Activated gamma-delta T cell treated with anti-CD3 and anti-CD28 coated beads, Interleukin-2, amount 50 U/mL, for 16 hours (primary cell): ENCODE data around the gene HS3ST6.
"Not testable (repeated sequence)": the region's sequence is repeated elsewhere in the genome, so short reads cannot be mapped to it uniquely, and the experiment has no call there.

Experiments used
- DNase-seq: peaks from one replicate; pipeline ENCODE4 v3.0.0-alpha.2; 2020; ENCODE audit warnings: low read depth

The HS3ST6 gene

GRCh38 chr16:1877804-1878203 is 40.4 kb downstream of the HS3ST6 start:
- no peak for DNase-seq

- no peak for DNase-seq
These were observed 41.1 kb downstream of the HS3ST6 start for GRCh38 chr16:1877089-1877488.

GRCh38 chr16:1876468-1876867 is 41.7 kb downstream of the HS3ST6 start:
- DNase-seq: no peak

GRCh38 chr16:1876066-1876465 is 42.1 kb downstream of the HS3ST6 start:
- not testable (repeated sequence) for DNase-seq

- no peak for DNase-seq
These were observed 43.4 kb downstream of the HS3ST6 start for GRCh38 chr16:1874854-1875253.

GRCh38 chr16:1871974-1872635 is 46.1 kb downstream of the HS3ST6 start, which contains the start of gene MEIOB:
MEIOB (minus strand) TSS chr16:1872164; CDS start chr16:1868175, 3,989 bp downstream.
- DNase-seq: peak; percentile 15

- DNase-seq: no peak
These were observed 47.7 kb downstream of the HS3ST6 start for GRCh38 chr16:1870365-1871082.

GRCh38 chr16:1865902-1866690 is 52.1 kb downstream of the HS3ST6 start:
- no peak for DNase-seq

- no peak for DNase-seq
These were observed 54.3 kb downstream of the HS3ST6 start for GRCh38 chr16:1863681-1864460.

- DNase-seq: no peak
These were observed 55.8 kb downstream of the HS3ST6 start for GRCh38 chr16:1862394-1862793.

GRCh38 chr16:1861730-1862129 is 56.5 kb downstream of the HS3ST6 start:
- DNase-seq: no peak
